Stimulated activated CD8-positive, alpha-beta memory T cell treated with anti-CD3 and anti-CD28 coated beads, Interleukin-15, amount 100 ng/mL, for 48 hours (primary cell): ENCODE measurements around the gene TRIM14.

Source experiments
- DNase-seq, 2 donors: peaks; one replicate each; pipeline ENCODE4 v3.0.0-alpha.2; 2020; ENCODE audit warnings: low read depth in 2 of 2

Gene TRIM14, protein sequence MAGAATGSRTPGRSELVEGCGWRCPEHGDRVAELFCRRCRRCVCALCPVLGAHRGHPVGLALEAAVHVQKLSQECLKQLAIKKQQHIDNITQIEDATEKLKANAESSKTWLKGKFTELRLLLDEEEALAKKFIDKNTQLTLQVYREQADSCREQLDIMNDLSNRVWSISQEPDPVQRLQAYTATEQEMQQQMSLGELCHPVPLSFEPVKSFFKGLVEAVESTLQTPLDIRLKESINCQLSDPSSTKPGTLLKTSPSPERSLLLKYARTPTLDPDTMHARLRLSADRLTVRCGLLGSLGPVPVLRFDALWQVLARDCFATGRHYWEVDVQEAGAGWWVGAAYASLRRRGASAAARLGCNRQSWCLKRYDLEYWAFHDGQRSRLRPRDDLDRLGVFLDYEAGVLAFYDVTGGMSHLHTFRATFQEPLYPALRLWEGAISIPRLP

DNA sequence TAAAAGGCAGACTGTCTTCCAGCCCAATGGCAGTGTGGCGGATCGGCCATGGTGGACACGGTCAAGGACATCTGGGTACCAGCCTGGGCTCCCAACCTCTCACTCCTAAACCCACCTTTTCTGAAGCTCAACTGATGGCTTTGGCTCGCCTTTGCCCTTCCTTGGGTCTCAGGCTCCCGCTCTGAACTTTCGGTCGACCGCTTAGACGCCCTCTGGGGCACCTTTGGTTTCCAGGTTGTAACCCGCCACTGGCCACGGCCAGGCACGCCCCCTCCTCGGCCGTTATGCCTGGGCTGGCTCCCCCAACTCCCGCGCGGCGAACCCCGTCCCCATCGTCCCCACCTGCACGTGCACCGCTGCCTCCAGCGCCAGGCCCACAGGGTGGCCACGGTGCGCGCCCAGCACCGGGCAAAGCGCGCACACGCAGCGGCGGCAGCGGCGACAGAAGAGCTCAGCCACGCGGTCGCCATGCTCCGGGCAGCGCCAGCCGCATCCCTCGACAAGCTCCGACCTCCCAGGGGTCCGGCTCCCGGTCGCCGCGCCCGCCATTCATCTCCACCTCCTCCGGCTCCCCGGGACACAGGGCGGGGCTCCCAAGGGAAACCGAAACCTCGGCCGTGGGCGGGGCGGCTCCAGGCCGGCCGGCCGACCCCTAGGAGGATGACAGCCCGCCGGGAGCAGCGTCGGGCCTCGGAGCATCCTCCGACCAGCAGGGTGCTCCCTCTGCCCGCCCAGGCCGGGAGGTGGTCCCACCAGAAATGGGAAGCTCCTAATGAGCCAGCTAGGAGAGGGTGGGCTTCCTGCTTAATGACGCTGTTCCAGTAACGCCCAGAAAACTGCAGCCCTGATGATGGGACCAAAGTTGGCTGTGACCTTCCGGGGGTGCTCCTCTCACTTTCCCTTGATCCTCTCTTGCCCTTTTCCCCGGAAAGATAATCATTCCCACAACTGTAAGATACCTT lies at the start of gene TRIM14:
Gene TRIM14, minus strand, starts transcription at position 583 of the 962 bp plus-strand sequence. Its CDS starts 34 bp downstream, at position 549.
- DNase-seq: peak; percentile 40 to 49

DNA sequence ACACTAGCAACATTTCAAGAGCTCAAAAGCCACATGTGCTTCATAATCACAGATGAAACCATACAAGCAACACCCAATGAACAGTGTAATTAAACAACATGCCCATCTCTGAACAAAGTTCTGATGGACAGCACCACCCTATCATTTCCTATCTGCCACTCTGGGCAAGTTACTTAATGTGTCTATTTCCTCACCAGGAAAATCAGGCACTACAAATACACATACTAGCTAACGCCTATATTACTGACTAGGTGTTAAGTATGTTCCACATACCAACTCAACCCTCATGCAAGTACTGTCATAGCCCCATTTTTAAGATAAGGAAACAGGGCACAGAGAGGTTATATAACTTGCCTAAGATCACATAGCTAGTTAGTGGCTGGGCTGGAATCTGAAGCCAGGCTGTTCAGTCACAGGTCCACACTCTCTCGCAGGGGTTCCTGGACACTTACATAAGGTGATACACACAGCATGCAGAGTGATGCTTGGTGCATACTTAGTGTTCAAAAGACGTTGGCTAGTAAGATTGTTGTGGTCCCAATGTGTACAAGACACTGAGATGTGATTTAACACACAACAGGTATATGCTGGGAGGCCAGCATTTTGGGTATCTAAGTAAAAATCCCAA lies 49.2 kb upstream of the TRIM14 start:
- no peak for DNase-seq

DNA sequence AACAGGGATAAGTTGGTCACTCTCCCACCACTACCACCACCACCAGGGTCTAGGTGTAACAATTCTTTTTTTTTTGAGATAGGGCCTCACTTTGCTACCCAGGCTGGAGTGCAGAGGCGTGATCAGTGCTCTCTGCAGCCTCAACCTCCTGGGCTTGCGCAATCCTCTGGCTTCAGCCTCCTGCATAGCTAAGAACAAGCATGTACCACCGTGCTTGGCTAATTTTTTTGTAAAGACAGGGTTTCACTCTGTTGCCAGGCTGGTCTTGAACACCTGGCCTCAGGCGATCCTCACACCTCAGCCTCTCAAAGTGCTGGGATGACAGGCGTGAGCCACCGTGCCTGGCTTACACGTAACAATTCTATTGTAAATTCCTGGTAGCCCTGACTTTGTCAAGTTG lies 45.9 kb upstream of the TRIM14 start:
- DNase-seq: no peak

DNA sequence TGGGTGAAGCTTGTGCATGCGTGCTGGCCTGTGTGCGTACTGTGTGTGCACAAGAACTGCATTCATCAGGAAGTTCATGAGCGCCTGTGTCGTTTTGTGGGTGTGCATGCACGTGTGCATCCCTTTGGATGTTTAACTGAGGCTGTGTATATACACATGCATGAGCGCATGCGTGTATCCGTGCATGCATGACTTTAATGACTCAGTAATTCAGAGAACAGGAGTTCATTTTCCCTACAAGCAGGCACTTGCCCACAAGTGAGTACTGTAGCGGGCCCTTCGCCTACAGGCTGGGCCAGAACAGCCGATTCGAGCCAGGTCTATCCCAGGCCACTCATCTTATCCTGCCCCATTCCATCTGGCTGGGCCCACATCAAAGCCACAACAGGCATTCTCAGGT lies 43.6 kb upstream of the TRIM14 start:
- no peak for DNase-seq

DNA sequence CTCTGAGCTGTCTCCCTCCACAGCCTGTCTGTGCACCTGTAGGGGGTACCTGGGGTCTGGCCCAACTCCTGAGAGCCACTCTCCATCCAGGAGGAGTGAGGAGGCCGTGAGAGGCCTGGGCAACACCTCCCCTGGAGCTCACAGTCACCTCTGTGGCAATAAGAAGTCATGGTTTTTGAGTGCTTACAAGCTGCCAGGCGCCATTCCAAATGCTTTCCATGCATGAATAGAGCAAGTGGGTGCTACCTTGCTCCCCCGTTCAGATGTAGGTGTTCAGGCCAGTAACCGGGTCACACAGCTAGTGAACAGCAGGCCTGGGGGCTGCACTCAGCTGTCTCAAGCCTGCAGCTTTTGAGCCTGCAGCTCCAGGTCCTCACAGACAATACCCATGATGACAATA lies 42.8 kb upstream of the TRIM14 start:
- DNase-seq: no peak

DNA sequence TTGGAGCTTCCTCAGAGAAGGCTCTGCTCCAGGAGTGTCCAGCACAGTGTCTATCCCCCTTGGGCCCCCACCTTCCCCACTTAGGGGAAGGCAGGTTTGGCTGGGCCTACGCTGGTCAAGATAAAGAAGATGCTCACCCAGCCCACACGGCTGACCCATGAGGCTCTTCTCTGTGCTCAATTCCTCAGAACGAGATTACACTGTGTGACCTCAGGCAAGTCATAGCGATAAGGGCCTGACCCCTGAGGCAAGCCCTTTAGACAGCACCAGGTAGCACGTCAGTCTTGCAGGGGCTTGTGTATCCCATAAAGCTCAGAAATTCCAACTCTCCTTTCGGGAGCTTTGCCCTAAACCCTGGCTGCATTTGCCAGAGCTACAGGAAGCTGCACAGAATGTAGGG lies 40.8 kb upstream of the TRIM14 start:
- DNase-seq: no peak

DNA sequence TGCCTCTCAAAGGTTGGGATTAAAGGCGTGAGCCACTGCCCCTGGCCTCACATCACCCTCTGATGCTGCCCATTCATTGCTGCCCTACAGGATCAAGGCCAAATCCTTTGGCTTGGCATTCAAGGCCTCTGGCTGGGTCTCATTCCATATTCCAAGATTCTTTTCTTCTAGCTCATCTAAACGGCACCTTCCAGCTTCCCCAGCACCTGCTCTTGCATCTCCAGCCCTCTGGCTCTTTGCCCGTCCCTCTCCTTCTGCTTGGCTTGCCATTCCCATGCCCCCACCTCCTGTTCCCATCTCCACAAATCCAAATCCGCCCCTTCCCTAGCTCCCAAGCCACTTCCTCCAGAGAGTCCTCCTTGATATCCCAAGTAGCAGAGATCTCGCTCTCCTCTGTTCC lies 40.3 kb upstream of the TRIM14 start:
- DNase-seq: no peak

DNA sequence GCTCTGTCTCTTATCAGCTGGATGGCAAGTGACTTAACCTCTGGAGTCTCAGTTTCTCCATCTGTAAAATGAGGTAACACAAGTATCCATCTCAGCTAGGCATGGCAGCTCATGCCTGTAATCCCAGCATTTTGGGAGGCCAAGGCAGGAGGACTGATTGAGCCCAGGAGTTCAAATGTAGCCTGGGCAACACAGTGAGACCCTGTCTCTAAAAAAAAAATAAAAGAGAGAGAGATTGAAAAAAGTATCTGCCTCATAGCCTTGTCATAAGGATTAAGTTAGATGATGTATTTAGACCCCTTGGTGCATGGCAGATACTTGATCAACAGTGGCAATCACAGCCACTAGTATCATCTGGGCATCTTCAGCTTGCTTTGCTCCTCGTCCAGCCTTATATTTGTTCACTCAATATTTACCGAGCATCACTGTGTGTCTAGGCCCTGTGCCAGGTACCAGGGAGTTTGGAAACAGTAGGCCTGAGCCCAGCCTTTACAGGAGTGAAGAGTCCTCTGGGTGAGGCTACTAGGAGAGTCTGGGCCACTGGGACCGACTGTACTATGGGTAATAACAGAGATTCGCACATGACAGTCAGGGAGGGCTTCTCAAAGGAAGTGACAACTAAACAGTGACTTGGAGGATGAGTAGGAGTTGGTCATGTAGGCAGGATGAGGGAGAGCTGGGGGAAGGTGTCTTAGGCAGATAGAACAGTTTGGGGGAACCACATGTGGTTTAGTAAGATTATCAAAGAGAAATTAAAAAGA lies 39.2 kb upstream of the TRIM14 start:
- no peak for DNase-seq

DNA sequence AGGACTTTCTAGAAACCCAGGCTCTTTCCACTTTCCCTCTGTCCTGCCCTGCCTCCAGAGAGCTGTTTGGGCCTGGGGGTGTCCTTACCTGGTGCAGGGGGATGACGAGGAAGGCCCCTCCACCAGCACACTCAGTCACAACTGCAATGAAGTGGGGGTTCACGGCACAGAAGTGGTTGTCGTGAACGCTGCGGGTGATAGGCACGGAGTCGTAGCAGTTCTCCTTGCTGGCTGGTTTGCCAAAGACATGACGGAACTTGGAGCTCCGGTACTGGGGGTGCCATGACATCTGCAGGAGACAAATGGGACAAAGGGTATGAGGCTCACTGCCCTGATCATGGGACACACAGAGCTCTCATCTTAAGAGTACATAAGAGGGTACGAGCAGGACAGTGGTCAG lies 38.4 kb upstream of the TRIM14 start:
- DNase-seq: no peak

DNA sequence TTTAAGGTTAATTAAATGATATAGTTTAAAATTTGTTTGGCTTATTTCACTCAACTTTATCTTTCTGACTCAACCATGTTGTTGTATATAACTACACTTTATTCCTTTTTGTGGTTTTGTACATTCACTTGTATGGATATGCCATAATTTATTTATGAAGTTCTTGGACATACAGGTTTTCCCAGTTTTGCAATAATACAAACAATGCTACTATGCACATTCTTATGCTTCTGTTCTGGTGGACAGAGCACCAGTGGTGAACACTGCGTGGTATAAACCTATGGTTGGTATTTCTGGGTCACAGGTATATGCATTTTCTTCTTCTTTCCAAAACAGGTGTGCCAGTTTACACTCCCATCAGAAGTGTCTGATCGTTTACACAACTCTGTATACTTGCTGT lies 35.7 kb upstream of the TRIM14 start:
- no peak for DNase-seq

DNA sequence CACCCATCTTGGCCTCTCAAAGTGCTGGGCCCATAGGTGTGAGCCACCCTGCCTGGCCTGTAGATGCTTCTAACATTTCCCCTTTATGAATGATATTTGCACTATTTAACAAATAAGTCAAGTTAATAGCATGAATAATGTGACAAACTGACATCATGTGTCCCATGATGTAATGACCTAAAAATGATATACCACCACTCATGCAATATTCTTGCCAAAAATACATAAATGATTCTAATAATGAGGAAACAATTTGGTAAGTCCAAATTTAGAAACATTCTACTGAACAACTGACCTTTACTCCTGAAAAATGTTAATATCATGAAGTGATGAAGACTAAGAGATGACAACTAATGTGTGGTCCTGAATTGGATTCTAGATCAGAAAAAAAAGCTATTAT lies 33.5 kb upstream of the TRIM14 start:
- DNase-seq: no peak

DNA sequence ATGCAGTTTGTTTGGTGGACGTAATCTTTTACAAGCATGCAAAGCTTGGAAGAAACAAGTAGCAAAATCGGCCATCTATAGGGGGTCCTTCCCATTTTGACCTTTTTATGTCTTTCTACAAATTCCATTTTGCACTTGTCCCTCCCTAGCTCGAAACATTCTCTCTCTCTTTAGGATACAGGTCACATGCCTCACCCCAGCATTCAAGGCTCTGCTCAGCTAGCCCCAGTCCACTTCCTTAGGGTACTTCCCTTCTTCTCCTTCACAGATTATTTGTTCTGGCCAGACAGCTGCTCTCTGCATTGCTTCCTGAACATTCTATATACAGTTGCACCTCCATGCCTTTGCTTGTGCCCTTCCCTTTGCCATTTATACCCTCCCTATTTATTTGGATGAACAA lies 31.7 kb upstream of the TRIM14 start:
- no peak for DNase-seq

DNA sequence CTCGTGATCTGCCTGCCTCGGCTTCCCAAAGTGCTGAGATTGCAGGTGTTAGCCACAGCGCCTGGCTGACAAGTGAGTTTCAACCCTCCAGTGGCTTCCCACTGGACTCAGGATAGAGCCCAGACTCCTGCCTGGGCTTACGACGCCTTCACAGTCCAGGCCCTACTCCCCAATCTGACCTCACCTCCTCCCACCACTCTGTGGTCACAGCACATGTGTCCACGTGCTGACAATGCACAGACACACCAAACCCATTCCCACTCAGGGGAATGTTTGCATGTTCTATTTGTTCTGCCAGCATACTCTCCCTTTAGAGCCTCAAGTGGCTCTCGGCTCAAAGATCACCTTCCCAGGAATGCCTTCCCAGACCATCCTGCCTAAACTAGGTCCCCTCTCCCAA lies 31.1 kb upstream of the TRIM14 start:
- DNase-seq: no peak

DNA sequence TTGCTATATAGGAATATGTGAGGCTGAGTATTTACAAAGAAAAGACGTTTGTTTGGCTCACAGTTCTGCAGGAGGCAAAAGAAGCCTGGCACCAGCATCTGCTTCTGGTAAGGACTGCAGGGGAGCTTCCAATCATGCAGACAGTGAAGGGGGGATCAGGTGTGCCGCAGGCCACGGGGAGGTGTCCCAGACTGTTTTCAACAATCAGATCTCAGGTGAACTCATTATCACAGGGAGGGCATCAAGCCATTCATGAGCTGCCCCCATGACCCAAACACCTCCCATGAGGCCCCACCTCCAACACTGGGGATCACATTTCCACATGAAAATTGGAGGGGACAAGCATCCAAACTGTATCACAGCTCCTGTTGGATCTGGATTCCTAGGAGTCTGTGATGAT lies 30.4 kb upstream of the TRIM14 start:
- DNase-seq: no peak

DNA sequence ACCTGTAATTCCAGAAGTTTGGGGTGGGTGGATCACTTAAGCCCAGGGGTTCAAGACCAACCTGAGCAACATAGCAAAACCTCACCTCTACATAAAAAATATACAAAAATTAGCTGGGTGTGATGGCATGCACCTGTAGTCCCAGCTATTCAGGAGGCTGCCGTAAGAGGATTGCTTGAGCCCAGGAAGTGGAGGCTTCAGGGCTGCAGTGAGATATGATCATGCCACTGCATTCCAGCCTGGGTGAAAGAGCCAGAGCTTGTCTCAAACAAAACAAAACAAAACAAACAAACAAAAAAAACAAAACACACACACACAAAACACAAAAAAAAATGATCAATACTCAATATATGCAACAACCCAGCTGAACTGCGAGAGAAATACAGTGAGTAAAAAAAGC lies 29.5 kb upstream of the TRIM14 start:
- no peak for DNase-seq

DNA sequence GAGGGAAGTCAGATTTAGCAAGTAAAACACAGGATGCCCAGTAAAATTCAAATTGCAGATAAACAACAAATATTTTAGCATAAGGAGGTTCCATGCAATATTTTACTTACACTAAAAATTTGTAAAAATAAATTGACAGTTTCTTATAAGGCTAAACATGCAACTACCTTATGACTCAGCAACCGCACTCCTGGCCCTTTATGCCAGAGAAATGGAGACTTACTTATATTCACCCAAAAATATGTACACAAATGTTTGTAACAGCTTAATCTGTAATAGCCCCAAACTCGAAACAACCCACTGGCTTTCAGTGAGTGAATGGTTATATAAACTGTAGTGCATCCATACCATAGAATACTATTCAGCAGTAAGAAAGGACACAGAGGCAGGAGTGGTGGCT lies 28.6 kb upstream of the TRIM14 start:
- DNase-seq: no peak

DNA sequence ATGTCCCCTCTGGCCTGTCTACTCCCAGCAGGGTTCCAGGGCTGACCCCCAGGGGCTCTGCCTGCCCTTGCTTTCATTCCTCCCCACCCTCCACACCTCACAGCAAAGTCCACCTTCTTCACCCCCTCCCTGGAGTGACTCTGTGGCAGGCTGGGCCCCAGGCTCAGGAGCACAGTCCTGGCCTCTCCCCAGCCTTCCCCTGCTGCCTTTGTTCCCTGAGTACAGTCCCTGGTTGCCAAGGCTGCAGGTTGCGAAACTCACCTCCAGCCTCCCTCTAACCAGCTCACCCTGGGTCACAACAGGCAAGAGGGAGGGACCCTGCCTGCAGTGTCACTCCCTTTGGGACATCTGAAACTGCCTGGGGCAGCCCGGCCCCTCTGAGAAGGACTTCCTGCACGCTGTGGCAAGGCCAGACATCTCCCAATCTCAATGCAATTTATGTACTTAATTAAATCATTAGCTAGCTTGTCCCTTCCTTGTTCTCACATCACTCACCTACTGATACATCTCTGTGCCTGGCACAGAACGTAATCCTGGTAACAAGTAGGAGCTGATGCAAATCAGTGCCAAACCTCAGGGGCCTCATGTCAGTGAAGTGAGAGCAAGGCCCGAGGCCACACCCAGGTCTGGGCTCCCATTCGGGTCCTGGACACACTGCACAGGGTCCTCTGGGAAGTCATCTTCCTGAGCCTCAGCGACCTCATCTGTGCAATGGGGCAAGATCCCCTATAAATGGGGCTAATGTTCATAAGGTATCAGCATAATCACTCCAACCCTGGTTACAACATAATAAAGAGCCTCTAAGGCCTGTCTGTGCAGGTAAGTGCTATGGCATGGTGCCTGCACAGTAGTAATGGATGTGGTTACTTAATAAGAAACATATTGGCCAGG lies 27.3 kb upstream of the TRIM14 start:
- no peak for DNase-seq

DNA sequence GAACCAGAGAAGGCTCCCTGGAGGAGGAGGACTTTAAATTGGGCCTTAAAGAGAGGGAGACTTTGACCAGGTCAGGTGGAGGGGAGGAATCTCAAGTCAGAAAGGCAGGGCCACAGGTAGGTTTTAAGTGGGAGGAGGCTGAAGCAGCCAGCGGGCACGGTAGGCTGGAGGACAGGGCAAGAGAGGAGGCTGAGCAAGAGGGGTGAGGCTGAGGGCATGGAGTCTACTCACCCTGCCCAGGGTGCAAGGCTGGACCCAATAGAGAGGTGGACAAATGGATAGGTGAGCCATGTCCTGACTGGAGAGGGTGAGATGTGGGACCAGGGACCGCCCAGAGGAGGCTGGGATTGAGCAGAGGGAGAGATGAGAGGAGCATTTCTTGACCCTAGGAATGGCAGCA lies 25.6 kb upstream of the TRIM14 start:
- no peak for DNase-seq

DNA sequence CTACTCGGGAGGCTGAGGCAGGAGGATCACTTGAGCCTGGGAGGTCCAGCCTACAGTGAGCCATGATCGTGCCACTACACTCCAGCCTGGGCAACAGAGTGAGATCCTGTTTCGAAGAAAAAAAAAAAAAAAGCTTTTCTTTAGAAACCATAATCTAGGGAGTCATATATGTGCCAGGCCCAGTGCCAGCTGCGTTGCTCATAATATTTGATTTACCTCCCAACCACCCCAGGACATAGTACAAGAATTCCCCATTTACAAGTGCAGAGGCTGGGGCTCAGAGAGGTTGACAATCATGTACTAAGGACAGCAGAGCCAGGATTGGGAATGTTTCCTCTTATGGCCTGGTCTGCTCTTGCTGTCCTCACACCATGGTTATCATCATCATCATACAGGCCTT lies 25.1 kb upstream of the TRIM14 start:
- DNase-seq: no peak

DNA sequence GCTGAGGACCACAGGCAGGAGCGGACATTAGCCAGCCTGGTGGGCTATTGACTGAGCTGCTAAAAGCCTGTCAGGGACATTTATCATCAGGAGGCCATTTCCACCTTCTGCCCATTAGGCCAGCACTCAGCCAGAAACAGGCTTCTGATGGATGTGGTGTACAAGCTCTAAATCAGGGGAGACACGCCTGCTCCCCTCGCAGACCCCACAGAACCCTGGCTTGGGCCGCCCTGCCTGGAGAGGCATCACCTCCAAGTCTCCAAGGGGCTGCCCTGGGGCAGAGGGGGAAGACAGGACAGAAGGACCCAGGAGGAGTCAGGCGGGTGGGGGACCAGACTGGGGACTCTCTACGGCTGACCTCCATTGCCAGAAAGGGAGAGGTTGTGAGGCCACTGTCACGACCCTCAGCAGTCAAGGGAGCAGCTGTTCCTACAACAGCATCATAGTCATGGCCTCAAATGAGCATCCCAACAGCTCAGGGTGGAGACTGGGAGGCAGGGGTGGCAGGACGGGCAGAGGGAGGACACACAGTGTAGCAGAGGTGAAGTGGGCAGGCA lies 24.0 kb upstream of the TRIM14 start:
- no peak for DNase-seq
